H1 (cell line): ENCODE data around the gene MAVS. TPM values are rescaled to one million over a fixed set of nuclear protein-coding genes. Genes with fewer than 3 reads are reported as not detected.

ENCODE experiments used
- CTCF ChIA-PET: fragments of 300-600 bp; sonication (Branson Sonifier 250); formaldehyde crosslinking; loops from one replicate; lab custom pipeline; 2021; ENCODE audit not compliant: partially characterized antibody; lab: Charles Lee
- POLR2A ChIA-PET: fragments of 300-600 bp; sonication (Branson Sonifier 250); formaldehyde crosslinking; loops from one replicate; lab custom pipeline; 2021; ENCODE audit warnings: inconsistent platforms; ENCODE audit not compliant: partially characterized antibody; lab: Charles Lee
- DNase-seq, 2 experiments: peaks; one replicate each; pipeline versions ENCODE4 v3.0.0 to v3.0.0-alpha.2; 2010 to 2022; ENCODE audit warnings: low spot score in 2 of 2, low read depth in 1 of 2, mixed read lengths in 1 of 2
- FAIRE-seq: peaks from 2 replicates; lab custom pipeline; 2011; peaks lifted over from hg19 to GRCh38; lab: Jason Lieb, UNC
- H2AFZ ChIP-seq: 2 replicates; pipeline ENCODE4 v1.8.1; 2012; ENCODE audit warnings: low read length, inconsistent platforms
- H2AK5ac ChIP-seq: 2 replicates; pipeline ENCODE4 v1.6.1; 2013; ENCODE audit warnings: low read depth, low read length
- H2BK120ac ChIP-seq: replicated peaks from 2 replicates; pipeline ENCODE3; 2013; ENCODE audit warnings: low read depth, low read length, inconsistent platforms
- H2BK12ac ChIP-seq: 2 replicates; pipeline ENCODE4 v1.6.1; 2013; ENCODE audit warnings: low read depth, low read length
- H2BK15ac ChIP-seq: 2 replicates; pipeline ENCODE4 v1.6.1; 2013; ENCODE audit warnings: low read length
- H2BK20ac ChIP-seq: 2 replicates; pipeline ENCODE4 v1.6.1; 2013; ENCODE audit warnings: low read length
- H2BK5ac ChIP-seq: 2 replicates; pipeline ENCODE4 v1.6.1; 2013; ENCODE audit warnings: low read depth, low read length
- H3K14ac ChIP-seq: 2 replicates; pipeline ENCODE4 v1.6.1; 2013; ENCODE audit warnings: inconsistent platforms; ENCODE audit not compliant: insufficient read length
- H3K18ac ChIP-seq: 2 replicates; pipeline ENCODE4 v1.6.1; 2013; ENCODE audit warnings: low read length; ENCODE audit errors: extremely low read depth
- H3K23ac ChIP-seq: 2 replicates; pipeline ENCODE4 v1.6.1; 2013; ENCODE audit warnings: inconsistent platforms; ENCODE audit not compliant: insufficient read length
- H3K23me2 ChIP-seq: 2 replicates; pipeline ENCODE4 v1.6.1; 2013; ENCODE audit warnings: low read depth, low read length
- H3K27ac ChIP-seq: 2 replicates; pipeline ENCODE4 v1.6.1; 2011; ENCODE audit warnings: low read depth, low read length, inconsistent platforms
- H3K27me3 ChIP-seq, 4 experiments: replicated peaks in 1 of 4; 1 replicate in 1 of 4; 2 replicates in 3 of 4; pipeline versions ENCODE4 v1.6.1 to v1.8.1; 2011 to 2013; ENCODE audit warnings: low read length in 3 of 4, mild to moderate bottlenecking in 3 of 4, inconsistent platforms in 2 of 4, mixed read lengths in 2 of 4, moderate library complexity in 1 of 4; ENCODE audit not compliant: control insufficient read depth in 3 of 4, insufficient read depth in 3 of 4; ENCODE audit errors: extremely low read depth in 1 of 4
- H3K36me3 ChIP-seq, 4 experiments: 2 replicates each; pipeline versions ENCODE4 v1.6.1 to v1.8.1; 2011 to 2013; ENCODE audit warnings: mild to moderate bottlenecking in 4 of 4, low read length in 3 of 4, moderate library complexity in 2 of 4, control low read depth in 1 of 4, inconsistent platforms in 1 of 4; ENCODE audit not compliant: insufficient read depth in 4 of 4, control insufficient read depth in 2 of 4
- H3K4ac ChIP-seq: replicated peaks from 2 replicates; pipeline ENCODE3; 2013; ENCODE audit warnings: low read length, low read depth, mixed read lengths, inconsistent platforms; ENCODE audit not compliant: insufficient read length
- H3K4me1 ChIP-seq, 4 experiments: replicated peaks in 1 of 4; 1 replicate in 1 of 4; 2 replicates in 3 of 4; pipeline versions ENCODE4 v1.6.1 to v1.8.1; 2011 to 2013; ENCODE audit warnings: low read length in 3 of 4, inconsistent platforms in 2 of 4, mixed read lengths in 1 of 4; ENCODE audit not compliant: insufficient read depth in 4 of 4, control insufficient read depth in 3 of 4
- H3K4me2 ChIP-seq, 2 experiments: 2 replicates each; pipeline versions ENCODE4 v1.6.1 to v1.8.1; 2011 to 2013; ENCODE audit warnings: low read depth in 2 of 2, low read length in 2 of 2, control low read depth in 1 of 2, inconsistent platforms in 1 of 2, mild to moderate bottlenecking in 1 of 2; ENCODE audit not compliant: insufficient read depth in 1 of 2
- H3K4me3 ChIP-seq, 4 experiments: fragments of 200-600, 300-600 bp in 1 of 4; sonication (generic), shearing (Covaris generic), sonication (Bioruptor Twin) in 1 of 4; 2 replicates each; pipeline versions ENCODE4 v1.5.1 to v1.8.1; 2011 to 2016; ENCODE audit warnings: low read length in 4 of 4, low read depth in 3 of 4, control low read depth in 2 of 4, inconsistent platforms in 2 of 4, mild to moderate bottlenecking in 2 of 4, mixed read lengths in 1 of 4, moderate library complexity in 1 of 4; ENCODE audit not compliant: insufficient read depth in 2 of 4; ENCODE audit errors: extremely low read depth in 1 of 4
- H3K56ac ChIP-seq: replicated peaks from 2 replicates; pipeline ENCODE3; 2013; ENCODE audit warnings: low read depth, mild to moderate bottlenecking, mixed read lengths, low read length, inconsistent platforms; ENCODE audit not compliant: insufficient read length
- H3K79me1 ChIP-seq: 2 replicates; pipeline ENCODE4 v1.6.1; 2013; ENCODE audit warnings: low read depth, low read length, control low read depth
- H3K79me2 ChIP-seq, 2 experiments: 2 replicates each; pipeline versions ENCODE4 v1.6.1 to v1.8.1; 2012 to 2013; ENCODE audit warnings: low read length in 2 of 2, mild to moderate bottlenecking in 2 of 2, inconsistent platforms in 1 of 2; ENCODE audit not compliant: insufficient read depth in 2 of 2, control insufficient read depth in 1 of 2
- H3K9ac ChIP-seq, 4 experiments: replicated peaks in 1 of 4; 1 replicate in 1 of 4; 2 replicates in 3 of 4; pipeline versions ENCODE4 v1.6.1 to v1.8.1; 2011 to 2013; ENCODE audit warnings: low read depth in 3 of 4, low read length in 3 of 4, control low read depth in 2 of 4, mild to moderate bottlenecking in 2 of 4, moderate library complexity in 2 of 4, inconsistent platforms in 1 of 4; ENCODE audit errors: extremely low read depth in 1 of 4
- H3K9me3 ChIP-seq, 2 experiments: 2 replicates each; pipeline versions ENCODE4 v1.6.1 to v1.8.1; 2012 to 2013; ENCODE audit warnings: mild to moderate bottlenecking in 2 of 2, moderate library complexity in 2 of 2, control low read depth in 1 of 2, inconsistent platforms in 1 of 2, low read depth in 1 of 2, low read length in 1 of 2, mixed read lengths in 1 of 2; ENCODE audit not compliant: insufficient read depth in 2 of 2
- H4K20me1 ChIP-seq, 2 experiments: replicated peaks in 1 of 2; 2 replicates each; pipeline versions ENCODE3 to v1.8.1; 2011 to 2013; ENCODE audit warnings: inconsistent platforms in 2 of 2, low read length in 2 of 2, mild to moderate bottlenecking in 1 of 2; ENCODE audit not compliant: insufficient read depth in 2 of 2, control insufficient read depth in 1 of 2
- H4K5ac ChIP-seq: 2 replicates; pipeline ENCODE4 v1.6.1; 2013; ENCODE audit warnings: low read length, low read depth, mixed read lengths, inconsistent platforms; ENCODE audit not compliant: insufficient read length
- H4K8ac ChIP-seq: 2 replicates; pipeline ENCODE4 v1.8.0; 2013; ENCODE audit warnings: mild to moderate bottlenecking, moderate library complexity, low read length, inconsistent platforms; ENCODE audit not compliant: insufficient read depth; ENCODE audit errors: extremely low read depth
- H4K91ac ChIP-seq: replicated peaks from 2 replicates; pipeline ENCODE3; 2013; ENCODE audit warnings: low read length, mixed read lengths, inconsistent platforms; ENCODE audit not compliant: insufficient read length
- CHD1 ChIP-seq: IDR thresholded peaks from 2 replicates; pipeline ENCODE4 v1.6.1; 2012; ENCODE audit warnings: low read depth, low read length, improper control_type of control experiment
- HDAC6 ChIP-seq: IDR thresholded peaks from one replicate; pipeline ENCODE4 v1.7.1; 2012; ENCODE audit warnings: low read depth, mild to moderate bottlenecking, inconsistent platforms, low read length, moderate library complexity
- JUN ChIP-seq: IDR thresholded peaks from 2 replicates; pipeline ENCODE4 v1.6.1; 2011; ENCODE audit warnings: low read depth, mild to moderate bottlenecking, improper control_type of control experiment, low read length
- JUND ChIP-seq: IDR thresholded peaks from 2 replicates; pipeline ENCODE4 v1.6.1; 2011; ENCODE audit warnings: mild to moderate bottlenecking, improper control_type of control experiment, low read length
- POLR2A ChIP-seq, 2 experiments: IDR thresholded peaks; 1 replicate in 1 of 2; 2 replicates in 1 of 2; pipeline ENCODE4 v1.6.1; 2011; ENCODE audit warnings: low read depth in 2 of 2, low read length in 2 of 2, mild to moderate bottlenecking in 2 of 2; ENCODE audit errors: control extremely low read depth in 1 of 2
- RFX5 ChIP-seq: IDR thresholded peaks from 2 replicates; pipeline ENCODE4 v1.6.1; 2011; ENCODE audit warnings: low read depth, low read length, improper control_type of control experiment, borderline replicate concordance
- SIX5 ChIP-seq: IDR thresholded peaks from 2 replicates; pipeline ENCODE4 v1.6.1; 2011; ENCODE audit warnings: mild to moderate bottlenecking, low read depth, low read length
- SP2 ChIP-seq: IDR thresholded peaks from 2 replicates; pipeline ENCODE4 v1.6.1; 2012; ENCODE audit warnings: mild to moderate bottlenecking, low read length, inconsistent platforms
- SRF ChIP-seq: IDR thresholded peaks from 2 replicates; pipeline ENCODE4 v1.6.1; 2011; ENCODE audit warnings: mild to moderate bottlenecking, low read depth, low read length, moderate library complexity
- TBP ChIP-seq: IDR thresholded peaks from 2 replicates; pipeline ENCODE4 v1.6.1; 2011; ENCODE audit warnings: low read depth, low read length, improper control_type of control experiment
- WGBS, 2 experiments: shearing (Covaris generic) in 1 of 2; methylation state at CpG; one replicate each; pipeline versions ENCODE4 v1.1.6 to v1.1.7; 2013 to 2015; ENCODE audit warnings: low lambda C conversion rate in 2 of 2, mixed read lengths in 2 of 2, inconsistent platforms in 1 of 2, low coverage in 1 of 2, missing lambda C conversion rate in 1 of 2; ENCODE audit not compliant: insufficient replicate concordance in 2 of 2, insufficient coverage in 1 of 2, insufficient read length in 1 of 2; ENCODE audit errors: extremely low coverage in 1 of 2, missing lambda C conversion rate in 1 of 2; 5-methylcytosine and 5-hydroxymethylcytosine counted together
- polyA plus RNA-seq, 7 experiments: library from polyadenylated mRNA; depleted of rRNA in 3 of 7; stranded (reverse) in 5 of 7; unstranded in 2 of 7; fragments of >200 nt in 5 of 7; fragments of 200-250 nt in 2 of 7; gene quantifications; 1 replicate in 5 of 7; 2 replicates in 1 of 7; 4 replicates in 1 of 7; pipeline versions ENCODE4 v1.2.1 to v1.2.3, GENCODE V29; 2011 to 2013; ENCODE audit warnings: missing spikeins in 2 of 7, mixed read lengths in 2 of 7
- total RNA-seq: library from RNA; stranded (reverse); fragmentation: NEBNext Ultra II Directional; extraction: Animal tissue kit (Norgen Biotek cat#: 25700); gene quantifications from 2 replicates; pipeline ENCODE4 v1.2.1, GENCODE V29; 2021
- TF ChIP-seq, protein P1 (sequence below): IDR thresholded peaks from 2 replicates; pipeline ENCODE4 v1.6.1; 2011; ENCODE audit warnings: low read length, improper control_type of control experiment
- TF ChIP-seq, protein P2 (sequence below): IDR thresholded peaks from 2 replicates; pipeline ENCODE4 v1.6.1; 2012; ENCODE audit warnings: inconsistent platforms
- TF ChIP-seq, protein P3 (sequence below): IDR thresholded peaks from 2 replicates; pipeline ENCODE4 v1.6.1; 2012; ENCODE audit warnings: inconsistent platforms

The MAVS gene
- total and polyA plus RNA-seq, 2 of the 8 experiments (the other 6 are each of a cell fraction or from before 2014, with no cell fraction given), result 9.9 to 24.3 TPM

- no peak overlapping the region for H3K9ac ChIP-seq
- H3K14ac ChIP-seq, result no peak overlapping the region
- no peak overlapping the region for H2BK5ac ChIP-seq
- no peak overlapping the region for H4K5ac ChIP-seq
- H3K23ac ChIP-seq, result no peak overlapping the region
- no peak overlapping the region for H3K27ac ChIP-seq
- no peak overlapping the region for H3K4me2 ChIP-seq
- H3K18ac ChIP-seq, result no peak overlapping the region; the same call in 1 of the 2 replicates
- POLR2A ChIA-PET, result interaction anchor here (1.1 to 2.9 kb wide), 9 partner anchors 8 to 87 kb away, joined by 3 to 29 read pairs (median 7); partner anchors contain the start of genes AP5S1, CENPB, PANK2 and SPEF1
- H4K8ac ChIP-seq, result peak overlapping the region; percentile 31; the same call in 1 of the 2 replicates
- no peak overlapping the region for H2AFZ ChIP-seq
- peaks cover 3% of the 10 kb centered on the region in 2 experiments for H4K20me1 ChIP-seq
- no peak overlapping the region for H3K56ac ChIP-seq
- peaks cover 4 to 35% (median 30%) of the 10 kb centered on the region in 4 experiments for H3K36me3 ChIP-seq
- CTCF ChIA-PET, result interaction anchor here (0.9 to 3.7 kb wide), 4 partner anchors 14 to 220 kb away, joined by 3 to 29 read pairs (median 3); partner anchors contain the start of gene CENPB
- no peak overlapping the region for H3K4ac ChIP-seq
- H3K79me2 ChIP-seq, result no peaks in the 10 kb centered on the region; a peak in 1 of 4 replicates
- no peak for DNase-seq
- no peak overlapping the region for H4K91ac ChIP-seq
- H2BK15ac ChIP-seq, result peak overlapping the region; percentile 31; the same call in 1 of the 2 replicates
- H2BK12ac ChIP-seq, result no peak overlapping the region
- H3K23me2 ChIP-seq, result peaks cover 9% of the 10 kb centered on the region; the same call in 1 of the 2 replicates
- H3K9me3 ChIP-seq, result no peaks in the 10 kb centered on the region
- FAIRE-seq, result no peak
- H2AK5ac ChIP-seq, result no peak overlapping the region
- peak overlapping the region; percentile 61; the same call in 1 of the 2 replicates for H2BK20ac ChIP-seq
- H3K4me3 ChIP-seq, result no peak overlapping the region; a peak in 1 of 8 replicates
- no peaks in the 10 kb centered on the region for H3K27me3 ChIP-seq
- H3K4me1 ChIP-seq, result peaks cover 5 to 35% (median 28%) of the 10 kb centered on the region in 4 experiments
- H3K79me1 ChIP-seq, result no peaks in the 10 kb centered on the region; the same call in 1 of the 2 replicates
- no peak overlapping the region for H2BK120ac ChIP-seq
- 86% methylated on average over 3 of the region's 4 CpGs; no CpG with 5 or more reads in 1 of the 2 experiments for WGBS, 2 experiments
- TF ChIP-seq HDAC6 (no peak), POLR2A (IDR thresholded peaks at IDR 0.05; ENCODE audit: control extremely low read depth in 1 of 2, low read depth in 2 of 2, low read length in 2 of 2) (no peak), SIX5 (no peak), JUND (no peak), CHD1 (no peak), TBP (no peak), JUN (no peak), RFX5 (no peak), SP2 (no peak), SRF (no peak)
- TF ChIP-seq, protein P1, sequence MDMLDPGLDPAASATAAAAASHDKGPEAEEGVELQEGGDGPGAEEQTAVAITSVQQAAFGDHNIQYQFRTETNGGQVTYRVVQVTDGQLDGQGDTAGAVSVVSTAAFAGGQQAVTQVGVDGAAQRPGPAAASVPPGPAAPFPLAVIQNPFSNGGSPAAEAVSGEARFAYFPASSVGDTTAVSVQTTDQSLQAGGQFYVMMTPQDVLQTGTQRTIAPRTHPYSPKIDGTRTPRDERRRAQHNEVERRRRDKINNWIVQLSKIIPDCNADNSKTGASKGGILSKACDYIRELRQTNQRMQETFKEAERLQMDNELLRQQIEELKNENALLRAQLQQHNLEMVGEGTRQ, result no peak
- TF ChIP-seq, protein P2, sequence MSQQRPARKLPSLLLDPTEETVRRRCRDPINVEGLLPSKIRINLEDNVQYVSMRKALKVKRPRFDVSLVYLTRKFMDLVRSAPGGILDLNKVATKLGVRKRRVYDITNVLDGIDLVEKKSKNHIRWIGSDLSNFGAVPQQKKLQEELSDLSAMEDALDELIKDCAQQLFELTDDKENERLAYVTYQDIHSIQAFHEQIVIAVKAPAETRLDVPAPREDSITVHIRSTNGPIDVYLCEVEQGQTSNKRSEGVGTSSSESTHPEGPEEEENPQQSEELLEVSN, result no peak
- TF ChIP-seq, protein P3, sequence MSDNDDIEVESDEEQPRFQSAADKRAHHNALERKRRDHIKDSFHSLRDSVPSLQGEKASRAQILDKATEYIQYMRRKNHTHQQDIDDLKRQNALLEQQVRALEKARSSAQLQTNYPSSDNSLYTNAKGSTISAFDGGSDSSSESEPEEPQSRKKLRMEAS, result no peak
Observed at GRCh38 chr20:3801299-3801698, 45.3 kb upstream of the MAVS start.
